Measurements from ENCODE around the gene MYO9B. TPM values are rescaled to one million over a fixed set of nuclear protein-coding genes. Genes with fewer than 3 reads are reported as not detected.
"Not testable (repeated sequence)": the region's sequence is repeated elsewhere in the genome, so short reads cannot be mapped to it uniquely, and the experiment has no call there.

MYO9B gene
- total and polyA plus RNA-seq, 7 donors = 24.6 to 95.0 (median 48.2) TPM

DNA sequence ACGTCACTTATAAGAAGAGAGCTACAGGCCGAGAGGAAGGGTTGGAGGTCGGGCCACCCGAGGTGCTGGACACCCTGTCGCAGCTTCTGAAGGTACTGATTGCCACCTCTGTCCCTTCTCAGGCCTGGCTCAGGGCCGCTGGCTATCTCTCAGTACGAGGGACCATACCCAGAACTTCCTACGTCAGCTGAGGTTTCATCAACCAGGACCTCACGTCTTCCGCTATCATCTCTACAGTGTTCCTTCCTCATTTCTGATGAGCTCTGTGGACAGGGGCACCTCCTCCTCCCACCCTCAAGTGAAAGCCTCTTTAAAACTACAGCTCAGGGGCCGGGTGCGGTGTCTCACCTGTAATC lies 81.3 kb downstream of the MYO9B start:
- H3K27ac ChIP-seq = no peak overlapping the region
- DNase-seq = no peak
- H3K4me1 ChIP-seq = no peaks in the 10 kb centered on the region
- H3K36me3 ChIP-seq = peaks cover 30 to 98% (median 64%) of the 10 kb centered on the region in 4 donors
- 90 to 94% methylated on average over 12 of the region's 12 CpGs for WGBS, 2 donors
- no peak overlapping the region for H3K4me3 ChIP-seq
- no peaks in the 10 kb centered on the region for H3K9me3 ChIP-seq
- H3K27me3 ChIP-seq = no peaks in the 10 kb centered on the region
- TF ChIP-seq POLR2A (IDR thresholded peaks at IDR 0.05) (no peak), POLR2AphosphoS5 (IDR thresholded peaks at IDR 0.05) (no peak), CTCF (IDR thresholded peaks at IDR 0.05) (no peak), EP300 (IDR thresholded peaks at IDR 0.05) (no peak)
- intact Hi-C loops (cut with DNase I) = no loop called here

GRCh38 chr19:17158584-17158983 lies 83.0 kb downstream of the MYO9B start:
- Histone ChIP-seq H3K9me3 (peaks cover 0 to under 1% (median 0%) of the 10 kb centered on the region in 4 donors), H3K27me3 (no peaks in the 10 kb centered on the region), H3K27ac (no peak overlapping the region), H3K4me1 (no peaks in the 10 kb centered on the region), H3K36me3 (peaks cover 44 to 98% (median 72%) of the 10 kb centered on the region in 4 donors), H3K4me3 (no peak overlapping the region)
- WGBS, 2 donors = 88 to 97% methylated on average over 15 of the region's 15 CpGs
- DNase-seq = no peak
- TF ChIP-seq POLR2AphosphoS5 (IDR thresholded peaks at IDR 0.05) (no peak), EP300 (IDR thresholded peaks at IDR 0.05) (no peak), CTCF (IDR thresholded peaks at IDR 0.05) (no peak), POLR2A (IDR thresholded peaks at IDR 0.05) (no peak)
- intact Hi-C loops (cut with DNase I) = no loop called here

DNA sequence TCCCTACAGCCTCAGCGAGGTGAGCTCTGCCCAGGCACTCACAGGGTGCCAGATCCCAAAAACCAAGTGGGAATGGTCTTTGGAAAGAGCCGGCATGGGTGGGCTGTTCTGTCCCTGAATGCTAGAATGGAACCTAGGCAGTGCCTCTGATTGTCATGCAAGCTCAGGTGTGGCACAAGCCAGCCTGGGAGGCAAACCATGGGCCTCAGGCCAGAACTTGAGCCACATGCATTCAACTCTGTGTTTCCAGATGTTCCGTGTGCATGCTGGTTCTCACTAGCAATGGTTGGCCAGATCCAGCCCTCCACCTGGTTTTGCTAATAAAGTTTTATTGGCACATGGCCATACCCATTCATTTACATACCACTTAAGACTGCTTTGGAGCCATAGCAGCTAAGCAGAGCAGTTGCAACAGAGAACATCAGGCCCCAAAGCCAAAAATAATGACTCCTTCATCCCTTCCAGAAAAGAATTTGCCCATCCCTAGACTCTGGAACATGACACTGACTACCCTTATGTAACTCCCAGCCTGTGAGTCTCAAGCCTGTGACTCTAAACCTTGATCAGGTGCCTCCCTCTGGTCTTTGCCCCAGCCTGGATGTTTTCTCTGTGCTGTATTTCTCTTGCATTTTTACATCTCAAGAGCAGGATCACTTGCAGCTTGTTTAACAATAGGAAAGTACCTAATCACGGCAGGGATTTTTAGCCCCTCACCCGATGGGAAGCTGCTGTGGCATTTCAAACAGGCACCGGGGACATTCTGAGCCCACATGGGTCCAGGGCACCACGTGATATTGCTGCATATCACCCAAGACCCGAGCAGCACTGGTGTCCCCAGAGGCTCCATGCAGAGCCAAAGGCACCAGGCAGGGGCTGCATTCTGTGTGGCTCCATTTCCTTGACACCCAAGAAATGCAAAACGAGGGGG lies 84.2 kb downstream of the MYO9B start:
- no peak overlapping the region for H3K27ac ChIP-seq
- no peak for DNase-seq
- 86 to 91% methylated on average over 9 of the region's 9 CpGs for WGBS, 2 donors
- TF ChIP-seq POLR2AphosphoS5 (IDR thresholded peaks at IDR 0.05) (no peak), POLR2A (IDR thresholded peaks at IDR 0.05) (no peak), EP300 (IDR thresholded peaks at IDR 0.05) (no peak), CTCF (IDR thresholded peaks at IDR 0.05) (no peak)
- peaks cover 0 to 3% (median 0%) of the 10 kb centered on the region in 4 donors for H3K9me3 ChIP-seq
- H3K36me3 ChIP-seq = peaks cover 47 to 98% (median 69%) of the 10 kb centered on the region in 4 donors
- intact Hi-C loops (cut with DNase I) = no loop called here
- H3K4me3 ChIP-seq = no peak overlapping the region
- H3K4me1 ChIP-seq = no peaks in the 10 kb centered on the region
- H3K27me3 ChIP-seq = no peaks in the 10 kb centered on the region

DNA sequence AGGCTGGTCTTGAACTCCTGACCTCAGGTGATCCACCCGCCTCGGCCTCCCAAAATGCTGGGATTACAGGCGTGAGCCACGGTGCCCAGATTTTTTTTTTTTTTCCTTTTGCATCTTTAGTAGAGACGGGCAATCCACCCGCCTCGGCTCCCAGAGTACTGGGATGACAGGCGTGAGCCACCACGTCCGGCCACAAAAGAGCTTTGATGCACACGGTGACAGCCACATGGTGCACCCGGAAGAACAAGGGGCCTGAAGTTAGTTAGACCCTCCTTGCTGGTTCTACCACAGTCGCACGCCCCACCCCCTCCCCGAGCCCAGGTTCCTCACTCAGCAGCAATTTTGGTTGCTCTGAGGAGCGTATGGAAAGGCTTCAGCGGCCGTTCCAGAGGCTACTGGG lies 85.3 kb downstream of the MYO9B start:
- intact Hi-C loops (cut with DNase I) = no loop called here
- H3K27me3 ChIP-seq = no peaks in the 10 kb centered on the region
- no peak overlapping the region for H3K4me3 ChIP-seq
- H3K36me3 ChIP-seq = peaks cover 42 to 98% (median 64%) of the 10 kb centered on the region in 4 donors
- peaks cover 0 to 3% (median 0%) of the 10 kb centered on the region in 4 donors for H3K9me3 ChIP-seq
- no peaks in the 10 kb centered on the region for H3K4me1 ChIP-seq
- TF ChIP-seq POLR2AphosphoS5 (IDR thresholded peaks at IDR 0.05) = no peak
- no peak for DNase-seq
- 95% methylated on average over 17 to 18 of the region's 18 CpGs for WGBS, 2 donors
- no peak overlapping the region for H3K27ac ChIP-seq

DNA sequence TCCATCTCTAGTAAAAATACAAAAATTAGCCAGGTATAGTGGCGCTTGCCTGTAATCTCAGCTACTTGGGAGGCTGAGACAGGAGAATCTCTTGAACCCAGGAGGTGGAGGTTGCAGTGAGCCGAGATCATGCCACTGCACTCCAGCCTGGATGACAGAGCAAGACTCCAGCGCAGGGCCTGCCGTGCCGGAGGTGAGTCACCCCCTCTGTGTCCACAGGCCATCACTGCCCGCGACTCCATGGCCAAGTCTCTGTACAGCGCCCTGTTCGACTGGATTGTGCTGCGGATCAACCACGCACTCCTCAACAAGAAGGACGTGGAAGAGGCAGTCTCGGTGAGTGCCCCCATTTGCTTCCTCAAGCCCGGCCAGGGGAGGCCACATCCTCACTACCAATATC lies 86.6 kb downstream of the MYO9B start:
- H3K4me3 ChIP-seq; H3K27me3 ChIP-seq; H3K27ac ChIP-seq; intact Hi-C loops (cut with DNase I); H3K4me1 ChIP-seq; DNase-seq; H3K9me3 ChIP-seq: not testable (repeated sequence)
- H3K36me3 ChIP-seq = peaks cover 38 to 98% (median 58%) of the 10 kb centered on the region in 4 donors
- 97 to 98% methylated on average over 14 of the region's 14 CpGs for WGBS, 2 donors

Measured in sigmoid colon (tissue), 7 donors.